ENCODE results near the gene SLC26A1. TPM values are rescaled to one million over a fixed set of nuclear protein-coding genes. Genes with fewer than 3 reads are reported as not detected.

The SLC26A1 gene
- total RNA-seq, 1 experiment from 2014 or later = 0.22 TPM

GRCh38 chr4:1031956-1032795, 39.0 kb upstream of the SLC26A1 start:
- H3K9me3 ChIP-seq (ENCODE audit: control insufficient read depth in 1 of 2, insufficient read depth in 1 of 2, low read depth in 1 of 2, low read length in 2 of 2) = no peaks in the 10 kb centered on the region
- intact Hi-C loops (cut with micrococcal nuclease) = no loop called here
- no peaks in the 10 kb centered on the region for H3K9me2 ChIP-seq (ENCODE audit: insufficient read depth)
- H4K20me1 ChIP-seq (ENCODE audit: insufficient read depth) = no peaks in the 10 kb centered on the region
- ChIA-PET RAD21 (ENCODE audit: low non-redundant PET in 1 of 2, low total read pairs in 2 of 2, uncharacterized antibody in 2 of 2, unreplicated experiment in 2 of 2) (no interaction called here), CTCF (no interaction called here), POLR2A (no interaction called here)
- no peak overlapping the region for H3K4me2 ChIP-seq (ENCODE audit: low read length)
- H2AFZ ChIP-seq (ENCODE audit: low read depth, low read length, poor library complexity, severe bottlenecking) = no peak overlapping the region
- no TSS peak for BruUV-seq (replicated peaks)
- no peak for TF ChIP-seq ELF1 (IDR thresholded peaks at IDR 0.05; ENCODE audit: borderline replicate concordance, low read depth)
- peak in 2 of 3 experiments; percentile 32 to 44; a peak in 4 of 6 replicates for TF ChIP-seq CTCF (IDR thresholded peaks at IDR 0.05 in 2 of 3, conservative IDR thresholded peaks at IDR 0.05 in 1 of 3; ENCODE audit: borderline replicate concordance in 1 of 3, insufficient read depth in 1 of 3, low read depth in 2 of 3, low read length in 2 of 3)
- no peak overlapping the region for H3K27ac ChIP-seq (ENCODE audit: low read depth, low read length)
- ATAC-seq = peak; percentile 78
- no peak overlapping the region for H3K4me3 ChIP-seq (replicated peaks in 1 of 2; ENCODE audit: low read depth in 1 of 2, low read length in 2 of 2)
- no peak overlapping the region for H3K9ac ChIP-seq (ENCODE audit: low read length)
- no peak for DNase-seq (ENCODE audit: low read depth, low spot score)
- no peaks in the 10 kb centered on the region for H3K79me2 ChIP-seq (ENCODE audit: insufficient read depth, low read length)
- H3K27me3 ChIP-seq (ENCODE audit: insufficient read depth, low read length) = no peaks in the 10 kb centered on the region
- peaks cover 14 to 20% of the 10 kb centered on the region in 2 experiments; a peak in 3 of 4 replicates for H3K4me1 ChIP-seq (ENCODE audit: control insufficient read depth in 1 of 2, insufficient read depth in 2 of 2, low read length in 2 of 2)
- H3K36me3 ChIP-seq (ENCODE audit: control insufficient read depth in 1 of 2, insufficient read depth in 2 of 2, low read length in 2 of 2) = no peaks in the 10 kb centered on the region

DNA sequence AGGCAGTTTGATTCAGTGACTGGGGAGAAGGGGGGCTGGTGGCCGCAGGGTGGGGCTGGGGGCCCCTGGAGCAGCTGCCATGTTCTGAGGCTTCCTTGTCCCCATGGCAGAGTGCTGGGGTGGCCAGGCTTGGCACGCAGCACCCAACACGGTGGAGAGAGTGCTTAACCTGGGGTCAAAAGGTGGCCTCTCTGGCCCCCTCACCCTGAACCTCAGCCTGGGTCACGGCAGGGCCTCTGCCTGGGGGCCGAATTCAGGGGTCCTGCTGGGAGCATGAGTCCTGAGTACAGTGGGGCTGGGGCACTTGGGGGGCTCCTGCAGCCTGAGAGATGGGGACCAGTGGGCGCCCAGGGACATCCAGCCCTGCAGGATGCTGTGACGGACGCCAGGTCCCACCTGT, 38.1 kb upstream of the SLC26A1 start:
- POLR2A ChIA-PET = no interaction called here
- TF ChIP-seq SIN3A (IDR thresholded peaks at IDR 0.05; ENCODE audit: low read depth) = no peak
- TF ChIP-seq, protein P1, sequence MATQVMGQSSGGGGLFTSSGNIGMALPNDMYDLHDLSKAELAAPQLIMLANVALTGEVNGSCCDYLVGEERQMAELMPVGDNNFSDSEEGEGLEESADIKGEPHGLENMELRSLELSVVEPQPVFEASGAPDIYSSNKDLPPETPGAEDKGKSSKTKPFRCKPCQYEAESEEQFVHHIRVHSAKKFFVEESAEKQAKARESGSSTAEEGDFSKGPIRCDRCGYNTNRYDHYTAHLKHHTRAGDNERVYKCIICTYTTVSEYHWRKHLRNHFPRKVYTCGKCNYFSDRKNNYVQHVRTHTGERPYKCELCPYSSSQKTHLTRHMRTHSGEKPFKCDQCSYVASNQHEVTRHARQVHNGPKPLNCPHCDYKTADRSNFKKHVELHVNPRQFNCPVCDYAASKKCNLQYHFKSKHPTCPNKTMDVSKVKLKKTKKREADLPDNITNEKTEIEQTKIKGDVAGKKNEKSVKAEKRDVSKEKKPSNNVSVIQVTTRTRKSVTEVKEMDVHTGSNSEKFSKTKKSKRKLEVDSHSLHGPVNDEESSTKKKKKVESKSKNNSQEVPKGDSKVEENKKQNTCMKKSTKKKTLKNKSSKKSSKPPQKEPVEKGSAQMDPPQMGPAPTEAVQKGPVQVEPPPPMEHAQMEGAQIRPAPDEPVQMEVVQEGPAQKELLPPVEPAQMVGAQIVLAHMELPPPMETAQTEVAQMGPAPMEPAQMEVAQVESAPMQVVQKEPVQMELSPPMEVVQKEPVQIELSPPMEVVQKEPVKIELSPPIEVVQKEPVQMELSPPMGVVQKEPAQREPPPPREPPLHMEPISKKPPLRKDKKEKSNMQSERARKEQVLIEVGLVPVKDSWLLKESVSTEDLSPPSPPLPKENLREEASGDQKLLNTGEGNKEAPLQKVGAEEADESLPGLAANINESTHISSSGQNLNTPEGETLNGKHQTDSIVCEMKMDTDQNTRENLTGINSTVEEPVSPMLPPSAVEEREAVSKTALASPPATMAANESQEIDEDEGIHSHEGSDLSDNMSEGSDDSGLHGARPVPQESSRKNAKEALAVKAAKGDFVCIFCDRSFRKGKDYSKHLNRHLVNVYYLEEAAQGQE (IDR thresholded peaks at IDR 0.05; ENCODE audit: low read depth) = no peak
- no peak overlapping the region for H3K4me2 ChIP-seq (ENCODE audit: low read length)
- no peak overlapping the region for H3K4me3 ChIP-seq (replicated peaks in 1 of 2; ENCODE audit: low read depth in 1 of 2, low read length in 2 of 2)
- no peaks in the 10 kb centered on the region for H4K20me1 ChIP-seq (ENCODE audit: insufficient read depth)
- ATAC-seq (no peak), DNase-seq (ENCODE audit: low read depth, low spot score) (no peak)
- intact Hi-C loops (cut with micrococcal nuclease) = no loop called here
- H3K9me3 ChIP-seq (ENCODE audit: control insufficient read depth in 1 of 2, insufficient read depth in 1 of 2, low read depth in 1 of 2, low read length in 2 of 2) = no peaks in the 10 kb centered on the region
- H3K27me3 ChIP-seq (ENCODE audit: insufficient read depth, low read length) = no peaks in the 10 kb centered on the region
- RAD21 ChIA-PET (ENCODE audit: low non-redundant PET in 1 of 2, low total read pairs in 2 of 2, uncharacterized antibody in 2 of 2, unreplicated experiment in 2 of 2) = no interaction called here
- no peak overlapping the region for H3K27ac ChIP-seq (ENCODE audit: low read depth, low read length)
- no peaks in the 10 kb centered on the region for H3K79me2 ChIP-seq (ENCODE audit: insufficient read depth, low read length)
- BruUV-seq (replicated peaks) = no TSS peak
- H3K36me3 ChIP-seq (ENCODE audit: control insufficient read depth in 1 of 2, insufficient read depth in 2 of 2, low read length in 2 of 2) = no peaks in the 10 kb centered on the region
- CTCF ChIA-PET = no interaction called here
- peaks cover 14 to 26% of the 10 kb centered on the region in 2 experiments; a peak in 3 of 4 replicates for H3K4me1 ChIP-seq (ENCODE audit: control insufficient read depth in 1 of 2, insufficient read depth in 2 of 2, low read length in 2 of 2)
- no peaks in the 10 kb centered on the region for H3K9me2 ChIP-seq (ENCODE audit: insufficient read depth)
- H2AFZ ChIP-seq (ENCODE audit: low read depth, low read length, poor library complexity, severe bottlenecking) = no peak overlapping the region
- H3K9ac ChIP-seq (ENCODE audit: low read length) = no peak overlapping the region
